ENCODE results near the gene NUDT3. TPM values are rescaled to one million over a fixed set of nuclear protein-coding genes. Genes with fewer than 3 reads are reported as not detected.

NUDT3 gene
- total RNA-seq, result 78.5 TPM

DNA sequence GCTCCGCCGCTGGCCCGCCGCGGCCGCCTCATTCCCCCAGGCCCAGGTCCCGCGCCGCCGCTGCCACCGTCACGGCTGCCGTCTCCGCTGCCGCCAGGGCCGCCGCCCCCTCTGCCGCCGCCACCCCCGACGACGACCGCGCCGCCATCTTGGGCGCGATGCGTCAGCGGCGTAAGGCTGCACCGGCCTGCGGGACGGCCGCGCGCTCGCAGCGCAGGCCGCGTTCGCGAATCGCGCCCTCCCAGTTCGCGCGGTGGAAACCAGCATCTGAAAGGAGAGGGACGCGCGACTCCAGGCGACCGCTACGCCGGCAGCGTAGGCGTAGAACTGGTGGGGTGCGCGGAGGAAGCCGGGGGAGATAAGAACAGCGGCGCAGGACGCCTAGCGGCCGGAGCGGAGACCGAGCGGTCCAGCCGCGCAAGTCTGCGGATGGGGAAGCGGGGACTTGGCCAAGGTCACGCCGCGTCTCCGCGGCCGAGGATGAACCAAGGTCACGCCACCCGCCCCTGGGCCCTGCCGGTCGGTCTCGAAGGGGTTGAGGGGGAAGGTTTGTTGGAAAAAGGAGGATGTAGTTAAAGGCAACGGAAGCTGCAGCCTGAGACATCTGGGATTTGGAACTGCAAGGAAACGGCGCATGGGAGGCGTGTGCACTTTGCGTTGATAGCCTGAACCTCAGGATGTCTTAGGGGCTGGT, at the start of gene NUDT3:
NUDT3 (minus strand) TSS at position 173 of the 694 bp plus-strand sequence. CDS start 307 bp downstream, outside the sequence.

DNA sequence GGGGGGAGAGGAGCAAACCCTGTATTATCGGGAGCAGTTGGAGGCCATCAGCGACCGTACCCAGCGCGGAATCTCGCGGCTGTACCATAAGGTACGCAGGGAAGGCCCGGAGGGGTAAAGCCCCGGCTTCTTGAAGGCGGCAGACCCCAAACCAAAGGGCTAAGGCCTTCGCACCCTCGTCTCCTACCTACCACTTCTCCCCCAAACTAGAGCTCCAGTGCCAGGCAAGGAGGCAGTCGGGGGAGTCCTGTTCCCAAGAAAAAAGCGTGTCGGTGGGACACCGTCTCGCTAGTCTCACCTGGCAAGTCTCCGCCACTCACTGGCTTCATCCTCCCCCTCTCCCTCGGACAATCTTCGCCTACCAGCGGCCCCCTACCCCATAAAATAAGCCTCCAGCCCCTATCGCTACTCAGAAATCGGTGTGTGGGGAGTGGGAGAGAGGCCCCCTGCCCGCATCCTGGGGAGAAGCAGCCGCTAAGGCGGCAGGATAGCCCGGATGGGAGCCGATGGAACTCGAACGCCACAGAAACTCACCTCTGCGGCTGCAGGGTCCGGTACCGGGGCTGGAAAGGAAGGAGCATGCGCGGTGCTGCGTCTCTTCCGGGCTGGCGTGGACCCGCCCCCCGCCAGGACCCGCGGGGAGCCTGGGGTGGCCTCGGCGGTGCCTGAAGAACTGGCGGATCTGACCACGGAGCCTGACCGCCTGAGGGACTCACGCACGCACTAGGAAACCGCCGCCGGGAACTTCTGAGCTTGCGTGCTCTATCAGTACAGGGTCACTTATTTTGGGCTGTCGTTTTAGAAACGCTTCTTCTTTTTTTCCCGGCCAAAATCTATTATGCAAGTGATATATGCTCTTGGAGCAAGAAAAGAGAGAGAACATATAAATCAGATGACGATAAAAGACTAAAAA, 33.3 kb upstream of the NUDT3 start, which contains the start of gene RPS10:
RPS10 (minus strand) TSS at position 572 of the 913 bp plus-strand sequence. CDS start 848 bp downstream, outside the sequence.

DNA sequence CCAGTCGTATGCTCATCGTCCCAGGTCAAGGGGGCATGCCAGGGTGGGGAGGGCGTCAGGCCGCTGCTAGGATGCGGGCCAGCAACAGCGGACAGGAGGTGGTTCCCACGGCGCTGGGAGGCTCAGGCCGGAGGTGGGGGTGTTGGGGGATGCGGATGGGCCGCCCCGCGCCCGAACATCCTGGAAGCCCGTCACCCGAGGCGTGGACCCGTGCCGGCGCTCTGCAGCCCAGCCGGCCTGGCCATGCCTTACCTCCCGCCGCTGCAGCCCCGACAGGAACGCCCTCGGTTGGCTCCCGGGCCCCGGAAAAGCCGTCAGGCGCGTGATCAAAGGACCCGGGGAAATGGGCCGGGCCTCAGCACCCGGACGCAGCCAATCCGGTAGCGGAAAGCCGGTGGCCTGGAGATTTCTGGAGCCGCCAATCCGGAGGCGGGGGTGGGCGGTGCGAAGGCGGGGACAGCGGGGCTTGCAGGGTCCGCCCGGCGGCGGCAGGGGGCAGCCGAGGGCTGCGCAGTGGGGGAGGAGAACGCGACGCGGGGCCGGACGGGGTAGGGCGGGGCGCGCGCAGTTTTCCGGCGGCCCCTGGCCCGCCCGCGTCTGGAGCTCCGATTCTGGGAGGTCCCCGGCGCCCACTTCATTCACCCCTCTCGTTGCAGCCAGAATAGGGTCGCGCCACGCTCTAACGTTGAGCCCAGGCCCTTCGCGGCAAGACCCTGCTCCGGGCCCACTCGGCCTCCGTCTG, 143.6 kb downstream of the NUDT3 start, which contains the start of gene SMIM29:
SMIM29 (minus strand) TSS at position 280 of the 742 bp plus-strand sequence. CDS start 1,215 bp downstream, outside the sequence.

DNA sequence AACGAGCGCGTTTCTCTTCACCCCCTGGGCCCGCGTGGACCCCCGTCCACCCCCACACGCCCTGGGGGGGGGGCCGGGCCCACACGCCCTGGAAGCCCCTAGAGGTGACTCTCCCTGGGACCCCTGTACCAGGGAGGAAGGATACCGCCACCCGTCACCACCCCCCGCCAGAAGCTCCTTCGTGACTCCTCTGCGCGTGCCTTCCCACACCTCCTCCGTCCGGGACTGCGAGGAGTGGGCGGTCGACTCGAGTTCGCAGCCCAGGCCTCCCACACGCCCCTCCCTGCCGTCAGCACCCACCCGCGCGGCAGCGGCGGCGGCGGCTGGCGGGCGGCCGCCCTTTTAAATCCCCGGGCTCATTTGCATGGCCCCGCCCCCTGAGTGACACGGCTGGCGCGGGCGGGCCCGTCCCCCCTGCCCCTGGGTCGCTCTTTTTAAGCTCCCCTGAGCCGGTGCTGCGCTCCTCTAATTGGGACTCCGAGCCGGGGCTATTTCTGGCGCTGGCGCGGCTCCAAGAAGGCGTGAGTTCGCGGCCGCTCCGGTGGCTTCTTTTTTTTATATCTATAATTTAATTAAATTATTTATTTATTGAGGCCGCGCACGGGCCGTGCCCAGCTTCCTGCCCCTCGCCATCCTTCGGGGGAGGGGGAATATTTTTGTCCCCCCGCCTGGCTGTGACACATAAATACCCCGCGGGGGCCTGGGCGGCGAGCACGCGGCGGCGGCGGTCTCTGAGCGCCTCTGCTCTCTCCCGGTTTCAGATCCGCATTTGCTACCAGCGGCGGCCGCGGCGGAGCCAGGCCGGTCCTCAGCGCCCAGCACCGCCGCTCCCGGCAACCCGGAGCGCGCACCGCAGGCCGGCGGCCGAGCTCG, 155.8 kb downstream of the NUDT3 start, which contains the start of gene HMGA1:
HMGA1 (plus strand) TSS at position 431 of the 873 bp plus-strand sequence. CDS start 3,908 bp downstream, outside the sequence.

Other genes with a start within 250 kb of the NUDT3 start
- gene GRM4, start 246.6 kb downstream of the NUDT3 start, total RNA-seq, result 8.1 TPM
- gene HMGA1, start 155.8 kb downstream of the NUDT3 start, total RNA-seq, result 48.7 TPM
- gene SMIM29, start 143.7 kb downstream of the NUDT3 start, total RNA-seq, result 13.6 TPM
- 1,229 TPM for gene RPS10, start 33.4 kb upstream of the NUDT3 start, total RNA-seq
- gene PACSIN1, start 73.4 kb upstream of the NUDT3 start, total RNA-seq, result 32.2 TPM
- gene SPDEF, start 163.7 kb upstream of the NUDT3 start, total RNA-seq, result 1.8 TPM